HL-60/S4 treated with retinoic acid at 250 ng/mL for 4 days and 3 days (cell line): ENCODE results near the gene PREX1.

Source experiments
- in situ Hi-C: fragments of 300-500 bp; cut with MboI; formaldehyde crosslinking; loops from 2 replicates; pipeline ENCODE4 v1.7.0; 2022; ENCODE audit warnings: low sequenced_read_pairs

The PREX1 gene

GRCh38 chr20:48794816-48795457 is 32.9 kb downstream of the PREX1 start:
- in situ Hi-C loops, result no loop called here

GRCh38 chr20:48794360-48794759 is 33.4 kb downstream of the PREX1 start:
- in situ Hi-C loops, result no loop called here

- in situ Hi-C loops, result no loop called here
Measured at GRCh38 chr20:48793776-48794175, 34.0 kb downstream of the PREX1 start.

GRCh38 chr20:48791666-48792071 is 36.1 kb downstream of the PREX1 start:
- in situ Hi-C loops, result no loop called here

GRCh38 chr20:48791014-48791413 is 36.8 kb downstream of the PREX1 start:
- in situ Hi-C loops, result no loop called here

- in situ Hi-C loops, result no loop called here
Measured at GRCh38 chr20:48790473-48791003, 37.3 kb downstream of the PREX1 start.

GRCh38 chr20:48789781-48790472 is 37.9 kb downstream of the PREX1 start:
- in situ Hi-C loops, result no loop called here

- in situ Hi-C loops, result no loop called here
Measured at GRCh38 chr20:48789185-48789668, 38.6 kb downstream of the PREX1 start.

GRCh38 chr20:48788486-48789072 is 39.2 kb downstream of the PREX1 start:
- in situ Hi-C loops, result no loop called here

GRCh38 chr20:48787861-48788375 is 39.9 kb downstream of the PREX1 start:
- in situ Hi-C loops, result no loop called here

GRCh38 chr20:48786951-48787705 is 40.7 kb downstream of the PREX1 start:
- in situ Hi-C loops, result no loop called here

GRCh38 chr20:48785801-48786200 is 42.0 kb downstream of the PREX1 start:
- in situ Hi-C loops, result no loop called here

GRCh38 chr20:48785256-48785655 is 42.5 kb downstream of the PREX1 start:
- in situ Hi-C loops, result no loop called here

- in situ Hi-C loops, result no loop called here
Measured at GRCh38 chr20:48784273-48784641, 43.5 kb downstream of the PREX1 start.

GRCh38 chr20:48783533-48784272 is 44.1 kb downstream of the PREX1 start:
- in situ Hi-C loops, result no loop called here

GRCh38 chr20:48782901-48783308 is 44.9 kb downstream of the PREX1 start:
- in situ Hi-C loops, result no loop called here

- in situ Hi-C loops, result no loop called here
Measured at GRCh38 chr20:48782053-48782452, 45.7 kb downstream of the PREX1 start.

- in situ Hi-C loops, result no loop called here
Measured at GRCh38 chr20:48781634-48782033, 46.2 kb downstream of the PREX1 start.

GRCh38 chr20:48779435-48779834 is 48.4 kb downstream of the PREX1 start:
- in situ Hi-C loops, result no loop called here

- in situ Hi-C loops, result no loop called here
Measured at GRCh38 chr20:48777821-48778220, 50.0 kb downstream of the PREX1 start.
